Prostate gland (tissue), 2 donors: ENCODE results near the gene CBL. TPM values are rescaled to one million over a fixed set of nuclear protein-coding genes. Genes with fewer than 3 reads are reported as not detected.

Experiments used
- DNase-seq: peaks from one replicate; pipeline ENCODE4 v3.0.0-alpha.2; 2019; ENCODE audit warnings: low spot score
- H3K27ac ChIP-seq, 2 donors: fragments of 200-600 bp; sonication (generic); 2 replicates each; pipeline ENCODE4 v1.5.1; 2017 to 2019
- H3K27me3 ChIP-seq: fragments of 200-600 bp; sonication (generic); replicated peaks from 2 replicates; pipeline ENCODE4 v1.5.1; 2019; ENCODE audit not compliant: insufficient read depth
- H3K36me3 ChIP-seq, 2 donors: fragments of 200-600 bp; sonication (generic); 1 replicate in 1 of 2; 2 replicates in 1 of 2; pipeline versions ENCODE4 v1.5.1 to v1.8.1; 2017 to 2019
- H3K4me1 ChIP-seq: fragments of 200-600 bp; sonication (generic); replicated peaks from 2 replicates; pipeline ENCODE4 v1.5.1; 2019
- H3K4me3 ChIP-seq, 2 donors: fragments of 200-600 bp; sonication (generic); 2 replicates each; pipeline ENCODE4 v1.5.1; 2017 to 2019
- H3K9me3 ChIP-seq: fragments of 200-600 bp; sonication (generic); 2 replicates; pipeline ENCODE4 v1.5.1; 2017
- POLR2A ChIP-seq: fragments of 450-650 bp; IDR thresholded peaks from one replicate; pipeline ENCODE4 v1.6.1; 2016; ENCODE audit warnings: antibody characterized with exemption, mild to moderate bottlenecking
- POLR2AphosphoS5 ChIP-seq: sonication (generic); formaldehyde crosslinking; IDR thresholded peaks from one replicate; pipeline ENCODE4 v1.6.1; 2017; ENCODE audit warnings: antibody characterized with exemption
- WGBS: methylation state at CpG from one replicate; pipeline ENCODE4 v1.1.5; 2018; 5-methylcytosine and 5-hydroxymethylcytosine counted together
- intact Hi-C: fragments of 100-400 bp; cut with DNase I; formaldehyde crosslinking; loops from one replicate; pipeline ENCODE4 v1.14.2; 2022
- total RNA-seq, 2 donors: library from RNA; depleted of rRNA; stranded (reverse); fragments of >200 nt; gene quantifications; one replicate each; pipeline ENCODE4 v1.1.0, GENCODE V29; 2016
- TF ChIP-seq, protein P1 (sequence below), 4 experiments: fragments of 200-600 bp in 2 of 4; fragments of 450-650 bp in 2 of 4; sonication (generic) in 2 of 4; IDR thresholded peaks; 1 replicate in 3 of 4; 2 replicates in 1 of 4; pipeline ENCODE4 v1.5.1; 2016 to 2019; ENCODE audit warnings: antibody characterized with exemption in 4 of 4, mild to moderate bottlenecking in 2 of 4, moderate library complexity in 2 of 4

Gene CBL
- total RNA-seq, 2 donors from 2014 or later: 9.8 to 38.8 TPM

- H3K27me3 ChIP-seq: no peaks in the 10 kb centered on the region
- TF ChIP-seq, protein P1, sequence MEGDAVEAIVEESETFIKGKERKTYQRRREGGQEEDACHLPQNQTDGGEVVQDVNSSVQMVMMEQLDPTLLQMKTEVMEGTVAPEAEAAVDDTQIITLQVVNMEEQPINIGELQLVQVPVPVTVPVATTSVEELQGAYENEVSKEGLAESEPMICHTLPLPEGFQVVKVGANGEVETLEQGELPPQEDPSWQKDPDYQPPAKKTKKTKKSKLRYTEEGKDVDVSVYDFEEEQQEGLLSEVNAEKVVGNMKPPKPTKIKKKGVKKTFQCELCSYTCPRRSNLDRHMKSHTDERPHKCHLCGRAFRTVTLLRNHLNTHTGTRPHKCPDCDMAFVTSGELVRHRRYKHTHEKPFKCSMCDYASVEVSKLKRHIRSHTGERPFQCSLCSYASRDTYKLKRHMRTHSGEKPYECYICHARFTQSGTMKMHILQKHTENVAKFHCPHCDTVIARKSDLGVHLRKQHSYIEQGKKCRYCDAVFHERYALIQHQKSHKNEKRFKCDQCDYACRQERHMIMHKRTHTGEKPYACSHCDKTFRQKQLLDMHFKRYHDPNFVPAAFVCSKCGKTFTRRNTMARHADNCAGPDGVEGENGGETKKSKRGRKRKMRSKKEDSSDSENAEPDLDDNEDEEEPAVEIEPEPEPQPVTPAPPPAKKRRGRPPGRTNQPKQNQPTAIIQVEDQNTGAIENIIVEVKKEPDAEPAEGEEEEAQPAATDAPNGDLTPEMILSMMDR (IDR thresholded peaks at IDR 0.05): no peak
- TF ChIP-seq POLR2AphosphoS5 (no peak), POLR2A (no peak)
- WGBS: 77% methylated on average over 5 of the region's 5 CpGs
- H3K36me3 ChIP-seq: no peaks in the 10 kb centered on the region
- no peak for DNase-seq
- H3K9me3 ChIP-seq: no peaks in the 10 kb centered on the region
- no peaks in the 10 kb centered on the region for H3K4me1 ChIP-seq
- intact Hi-C loops: no loop called here
- H3K4me3 ChIP-seq: no peak overlapping the region
- no peak overlapping the region for H3K27ac ChIP-seq
These were observed 13.1 kb upstream of the CBL start for GRCh38 chr11:119193001-119193400.

GRCh38 chr11:119193626-119194025 is 12.5 kb upstream of the CBL start:
- H3K9me3 ChIP-seq: no peaks in the 10 kb centered on the region
- H3K36me3 ChIP-seq: no peaks in the 10 kb centered on the region
- TF ChIP-seq, protein P1 (IDR thresholded peaks at IDR 0.05): no peak
- TF ChIP-seq POLR2AphosphoS5: no peak
- no peak for DNase-seq
- H3K4me3 ChIP-seq: no peak overlapping the region
- intact Hi-C loops: no loop called here
- H3K27ac ChIP-seq: no peak overlapping the region
- H3K4me1 ChIP-seq: no peaks in the 10 kb centered on the region
- WGBS: 88% methylated on average over 10 of the region's 10 CpGs
- H3K27me3 ChIP-seq: no peaks in the 10 kb centered on the region

DNA sequence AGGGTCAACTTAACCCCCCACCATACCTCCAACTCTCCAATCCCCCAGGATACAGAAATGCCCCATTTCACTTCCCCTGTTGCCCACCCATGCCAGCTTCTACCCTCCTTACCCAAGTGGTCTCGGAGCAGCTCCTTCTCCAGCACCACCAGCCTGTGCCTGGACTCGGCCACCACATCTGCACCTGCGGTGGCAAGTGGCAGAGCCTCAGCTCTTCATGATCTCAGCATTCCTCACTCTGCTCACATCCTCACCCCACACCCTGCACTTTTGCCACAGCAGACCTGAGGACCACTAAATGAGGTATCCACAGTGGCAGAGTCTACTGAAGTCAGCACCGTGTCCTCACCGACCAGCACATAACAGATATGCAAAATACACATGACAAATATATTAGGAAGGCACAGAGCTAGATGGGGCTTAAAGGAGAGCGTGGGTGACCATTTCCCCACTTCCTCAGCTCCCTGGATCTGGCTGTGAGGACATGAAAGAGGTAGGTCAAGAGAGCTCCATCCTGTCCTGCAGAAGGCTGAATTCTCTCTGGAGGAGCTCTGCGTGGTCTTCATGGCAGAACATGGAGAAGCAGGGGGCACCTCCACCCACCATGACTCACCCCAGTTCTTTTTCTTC is 11.2 kb upstream of the CBL start:
- intact Hi-C loops: loop anchor here (5.0 kb wide), 1 partner anchor 103 kb away; no protein-coding TSS in a partner anchor
- Histone ChIP-seq H3K27ac (no peak overlapping the region), H3K4me1 (no peaks in the 10 kb centered on the region), H3K9me3 (no peaks in the 10 kb centered on the region), H3K4me3 (no peak overlapping the region), H3K36me3 (no peaks in the 10 kb centered on the region), H3K27me3 (no peaks in the 10 kb centered on the region)
- no peak for DNase-seq
- TF ChIP-seq POLR2AphosphoS5 (no peak), POLR2A (no peak)
- TF ChIP-seq, protein P1 (IDR thresholded peaks at IDR 0.05): no peak
- WGBS: 79% methylated on average over 7 of the region's 7 CpGs

- TF ChIP-seq POLR2AphosphoS5: no peak
- TF ChIP-seq, protein P1 (IDR thresholded peaks at IDR 0.05): no peak
- TF ChIP-seq POLR2A: no peak
- H3K4me3 ChIP-seq: no peak overlapping the region
- no peak for DNase-seq
- WGBS: 32% methylated on average over 6 of the region's 6 CpGs
- no peaks in the 10 kb centered on the region for H3K4me1 ChIP-seq
- no peaks in the 10 kb centered on the region for H3K36me3 ChIP-seq
- H3K27ac ChIP-seq: no peak overlapping the region
- intact Hi-C loops: loop anchor here (5.0 kb wide), 1 partner anchor 103 kb away; no protein-coding TSS in a partner anchor
- no peaks in the 10 kb centered on the region for H3K9me3 ChIP-seq
- H3K27me3 ChIP-seq: no peaks in the 10 kb centered on the region
These were observed 10.5 kb upstream of the CBL start for GRCh38 chr11:119195680-119196079.

- peak; percentile 73 for DNase-seq
- Histone ChIP-seq H3K9me3 (no peaks in the 10 kb centered on the region), H3K36me3 (no peaks in the 10 kb centered on the region), H3K27ac (no peak overlapping the region), H3K27me3 (no peaks in the 10 kb centered on the region), H3K4me1 (no peaks in the 10 kb centered on the region), H3K4me3 (no peak overlapping the region)
- TF ChIP-seq POLR2A (no peak), POLR2AphosphoS5 (peak; percentile 61)
- TF ChIP-seq, protein P1 (IDR thresholded peaks at IDR 0.05): peak; percentile 51 to 80 (median 72)
- intact Hi-C loops: loop anchor here (5.0 kb wide), 1 partner anchor 105 kb away; no protein-coding TSS in a partner anchor
- WGBS: 38% methylated on average over 5 of the region's 5 CpGs
These were observed 9.2 kb upstream of the CBL start for GRCh38 chr11:119196833-119197483.
